Thyroid gland (tissue), 4 donors: Measurements from ENCODE around the gene DRAXIN.

ENCODE experiments used
- CTCF ChIP-seq, 6 experiments: fragments of 200-600 bp in 3 of 6; fragments of 450-650 bp in 3 of 6; sonication (generic) in 3 of 6; IDR thresholded peaks; one replicate each; pipeline ENCODE4 v1.5.1; 2016 to 2019; ENCODE audit warnings: antibody characterized with exemption in 6 of 6, mild to moderate bottlenecking in 2 of 6, inconsistent platforms in 1 of 6, moderate library complexity in 1 of 6
- POLR2A ChIP-seq, 2 donors: fragments of 450-650 bp; IDR thresholded peaks; one replicate each; pipeline ENCODE4 v1.6.1; 2017; ENCODE audit warnings: antibody characterized with exemption in 2 of 2, mild to moderate bottlenecking in 2 of 2, moderate library complexity in 1 of 2

- TF ChIP-seq CTCF (IDR thresholded peaks at IDR 0.05): no peak
- no peak for TF ChIP-seq POLR2A (IDR thresholded peaks at IDR 0.05)
Measured at GRCh38 chr1:11671544-11672286, 19.8 kb upstream of the DRAXIN start.
